Panc1 (cell line): ENCODE results near the gene CSAG2.
"Not testable (repeated sequence)": the region's sequence is repeated elsewhere in the genome, so short reads cannot be mapped to it uniquely, and the experiment has no call there.

Experiments used
- SIN3A ChIP-seq: IDR thresholded peaks from 2 replicates; pipeline ENCODE4 v1.6.1; 2012; ENCODE audit warnings: low read depth, mild to moderate bottlenecking, low read length, moderate library complexity, borderline replicate concordance; ENCODE audit not compliant: insufficient read depth
- TF ChIP-seq, protein P1 (sequence below): fragments of 450-650 bp; IDR thresholded peaks from 2 replicates; pipeline ENCODE4 v1.5.1; 2017; ENCODE audit warnings: mild to moderate bottlenecking

GRCh38 chrX:152734143-152734858, 25.2 kb upstream of the CSAG2 start:
- TF ChIP-seq SIN3A, result not testable (repeated sequence)
- TF ChIP-seq, protein P1, sequence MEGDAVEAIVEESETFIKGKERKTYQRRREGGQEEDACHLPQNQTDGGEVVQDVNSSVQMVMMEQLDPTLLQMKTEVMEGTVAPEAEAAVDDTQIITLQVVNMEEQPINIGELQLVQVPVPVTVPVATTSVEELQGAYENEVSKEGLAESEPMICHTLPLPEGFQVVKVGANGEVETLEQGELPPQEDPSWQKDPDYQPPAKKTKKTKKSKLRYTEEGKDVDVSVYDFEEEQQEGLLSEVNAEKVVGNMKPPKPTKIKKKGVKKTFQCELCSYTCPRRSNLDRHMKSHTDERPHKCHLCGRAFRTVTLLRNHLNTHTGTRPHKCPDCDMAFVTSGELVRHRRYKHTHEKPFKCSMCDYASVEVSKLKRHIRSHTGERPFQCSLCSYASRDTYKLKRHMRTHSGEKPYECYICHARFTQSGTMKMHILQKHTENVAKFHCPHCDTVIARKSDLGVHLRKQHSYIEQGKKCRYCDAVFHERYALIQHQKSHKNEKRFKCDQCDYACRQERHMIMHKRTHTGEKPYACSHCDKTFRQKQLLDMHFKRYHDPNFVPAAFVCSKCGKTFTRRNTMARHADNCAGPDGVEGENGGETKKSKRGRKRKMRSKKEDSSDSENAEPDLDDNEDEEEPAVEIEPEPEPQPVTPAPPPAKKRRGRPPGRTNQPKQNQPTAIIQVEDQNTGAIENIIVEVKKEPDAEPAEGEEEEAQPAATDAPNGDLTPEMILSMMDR, result not testable (repeated sequence)
